ENCODE results near the gene ATN1. TPM values are rescaled to one million over a fixed set of nuclear protein-coding genes. Genes with fewer than 3 reads are reported as not detected.

The ATN1 gene
- total RNA-seq, 5 donors from 2014 or later (not counting 1 experiment from before 2014, with no cell fraction given), result 34.7 to 44.3 (median 41.7) TPM

GRCh38 chr12:6981152-6982052 lies 53.6 kb downstream of the ATN1 start:
- Histone ChIP-seq H3K4me3 (ENCODE audit: control insufficient read depth in 1 of 2, extremely low read depth in 1 of 2, low read length in 1 of 2) (no peak overlapping the region), H3K27me3 (replicated peaks in 1 of 2; ENCODE audit: control insufficient read depth in 2 of 2, extremely low read depth in 1 of 2, insufficient read depth in 2 of 2, low read length in 1 of 2) (no peaks in the 10 kb centered on the region), H3K4me1 (ENCODE audit: control insufficient read depth in 1 of 2, extremely low read depth in 1 of 2, insufficient read depth in 2 of 2, low read length in 2 of 2) (no peaks in the 10 kb centered on the region), H3K9me3 (no peaks in the 10 kb centered on the region), H3K36me3 (ENCODE audit: control insufficient read depth in 2 of 2, extremely low read depth in 1 of 2, insufficient read depth in 1 of 2, low read length in 1 of 2) (peaks cover 13 to 75% of the 10 kb centered on the region in 2 donors), H3K27ac (ENCODE audit: low read length) (no peak overlapping the region)
- Mint-ChIP-seq H3K36me3 (peaks cover 37% of the 10 kb centered on the region), H3K4me1 (no peaks in the 10 kb centered on the region), H3K27me3 (no peaks in the 10 kb centered on the region), H3K27ac (no peak overlapping the region), H3K9me3 (no peaks in the 10 kb centered on the region), H3K4me3 (no peak overlapping the region)
- 100% methylated on average over 2 of the region's 10 CpGs for WGBS (ENCODE audit: insufficient coverage)
- DNase-seq (no peak), ATAC-seq (replicated peaks in 1 of 4) (no peak)
- CTCF ChIA-PET, result no interaction called here
- POLR2A ChIA-PET, result no interaction called here

- no peak overlapping the region for H3K27ac Mint-ChIP-seq
- POLR2A ChIA-PET, result no interaction called here
Measured at GRCh38 chr12:6982532-6982931, 54.8 kb downstream of the ATN1 start.

GRCh38 chr12:6987956-6988553 lies 60.3 kb downstream of the ATN1 start:
- Histone ChIP-seq H3K36me3 (ENCODE audit: control insufficient read depth in 2 of 2, extremely low read depth in 1 of 2, insufficient read depth in 1 of 2, low read length in 1 of 2) (peaks cover 3 to 29% of the 10 kb centered on the region in 2 donors), H3K4me1 (ENCODE audit: control insufficient read depth in 1 of 2, extremely low read depth in 1 of 2, insufficient read depth in 2 of 2, low read length in 2 of 2) (no peaks in the 10 kb centered on the region), H3K9me3 (no peaks in the 10 kb centered on the region), H3K27ac (ENCODE audit: low read length) (no peak overlapping the region), H3K4me3 (ENCODE audit: control insufficient read depth in 1 of 2, extremely low read depth in 1 of 2, low read length in 1 of 2) (no peak overlapping the region), H3K27me3 (replicated peaks in 1 of 2; ENCODE audit: control insufficient read depth in 2 of 2, extremely low read depth in 1 of 2, insufficient read depth in 2 of 2, low read length in 1 of 2) (no peaks in the 10 kb centered on the region)
- H3K4me3 Mint-ChIP-seq, result no peak overlapping the region
- H3K27me3 Mint-ChIP-seq, result no peaks in the 10 kb centered on the region
- CTCF ChIA-PET, result no interaction called here
- H3K27ac Mint-ChIP-seq, result no peak overlapping the region
- peaks cover 0 to 3% (median 0%) of the 10 kb centered on the region in 3 donors for H3K4me1 Mint-ChIP-seq
- peaks cover 17% of the 10 kb centered on the region for H3K36me3 Mint-ChIP-seq
- DNase-seq, result no peak
- H3K9me3 Mint-ChIP-seq, result no peaks in the 10 kb centered on the region
- 94% methylated on average over 8 of the region's 11 CpGs for WGBS (ENCODE audit: insufficient coverage)
- POLR2A ChIA-PET, result no interaction called here
- ATAC-seq (replicated peaks in 1 of 4), result no peak

More at GRCh38 chr12:6982532-6982931, 54.8 kb downstream of the ATN1 start:
- Histone ChIP-seq H3K9me3 (no peaks in the 10 kb centered on the region), H3K36me3 (ENCODE audit: control insufficient read depth in 2 of 2, extremely low read depth in 1 of 2, insufficient read depth in 1 of 2, low read length in 1 of 2) (peaks cover 8 to 68% of the 10 kb centered on the region in 2 donors), H3K4me3 (ENCODE audit: control insufficient read depth in 1 of 2, extremely low read depth in 1 of 2, low read length in 1 of 2) (no peak overlapping the region), H3K27me3 (replicated peaks in 1 of 2; ENCODE audit: control insufficient read depth in 2 of 2, extremely low read depth in 1 of 2, insufficient read depth in 2 of 2, low read length in 1 of 2) (no peaks in the 10 kb centered on the region), H3K4me1 (ENCODE audit: control insufficient read depth in 1 of 2, extremely low read depth in 1 of 2, insufficient read depth in 2 of 2, low read length in 2 of 2) (no peaks in the 10 kb centered on the region), H3K27ac (ENCODE audit: low read length) (no peak overlapping the region)
- no peaks in the 10 kb centered on the region for H3K27me3 Mint-ChIP-seq
- CTCF ChIA-PET, result no interaction called here
- DNase-seq (no peak), ATAC-seq (replicated peaks in 1 of 4) (no peak)
- peaks cover 29% of the 10 kb centered on the region for H3K36me3 Mint-ChIP-seq
- H3K4me1 Mint-ChIP-seq, result no peaks in the 10 kb centered on the region
- no peaks in the 10 kb centered on the region for H3K9me3 Mint-ChIP-seq
- WGBS (ENCODE audit: insufficient coverage), result 96% methylated on average over 4 of the region's 7 CpGs
- no peak overlapping the region for H3K4me3 Mint-ChIP-seq

Other genes with a start within 250 kb of the ATN1 start
- gene ZNF384, start 238.6 kb upstream of the ATN1 start, total RNA-seq, result 10 to 100 TPM; 68.6 to 82.9 (median 79.4) TPM
- gene PIANP, start 227.1 kb upstream of the ATN1 start, total RNA-seq, result 1 to 10 TPM in 3 of 5 donors, under 1 TPM in 1, not detected in 1; 0.88 to 2.5 (median 2.4) TPM
- gene COPS7A, start 203.9 kb upstream of the ATN1 start, total RNA-seq, result 10 to 100 TPM; 18.5 to 33.1 (median 31.8) TPM
- 100 to 1,000 TPM in 1 of 5 donors, 10 to 100 TPM in 4; 83.3 to 125 (median 88.4) TPM for gene MLF2, start 174.8 kb upstream of the ATN1 start, total RNA-seq
- gene PTMS, start 161.6 kb upstream of the ATN1 start, total RNA-seq, result 10 to 100 TPM in 3 of 5 donors, 1 to 10 TPM in 2; 6.5 to 15.9 (median 10.6) TPM
- 10 to 100 TPM in 1 of 5 donors, 1 to 10 TPM in 4; 3.7 to 10.6 (median 7.3) TPM for gene LAG3, start 155.4 kb upstream of the ATN1 start, total RNA-seq
- 100 to 1,000 TPM; 126 to 205 (median 154) TPM for gene CD4, start 138.4 kb upstream of the ATN1 start, total RNA-seq
- under 1 TPM in 2 of 5 donors, not detected in 3; 0.13 to 0.46 TPM for gene GPR162, start 106.1 kb upstream of the ATN1 start, total RNA-seq
- gene P3H3, start 99.6 kb upstream of the ATN1 start, total RNA-seq, result 1 to 10 TPM; 4.7 to 9.8 (median 8.0) TPM
- gene GNB3, start 87.0 kb upstream of the ATN1 start, total RNA-seq, result 1 to 10 TPM in 4 of 5 donors, under 1 TPM in 1; 0.85 to 4.3 (median 3.4) TPM
- 1 to 10 TPM; 1.1 to 2.7 (median 2.0) TPM for gene CDCA3, start 76.7 kb upstream of the ATN1 start, total RNA-seq
- 10 to 100 TPM; 64.2 to 95.8 (median 85.8) TPM for gene USP5, start 75.8 kb upstream of the ATN1 start, total RNA-seq
- 100 to 1,000 TPM; 132 to 208 (median 189) TPM for gene TPI1, start 60.4 kb upstream of the ATN1 start, total RNA-seq
- 10 to 100 TPM in 3 of 5 donors, 1 to 10 TPM in 2; 6.2 to 25.9 (median 21.8) TPM for gene SPSB2, start 54.7 kb upstream of the ATN1 start, total RNA-seq
- gene LRRC23, start 23.1 kb upstream of the ATN1 start, total RNA-seq, result 10 to 100 TPM in 2 of 5 donors, 1 to 10 TPM in 3; 8.7 to 13.6 (median 8.8) TPM
- 100 to 1,000 TPM in 4 of 5 donors, 10 to 100 TPM in 1; 87.2 to 176 (median 148) TPM for gene ENO2, start 13.4 kb upstream of the ATN1 start, total RNA-seq
- gene RNU7-1, start 15.9 kb downstream of the ATN1 start, total RNA-seq, result not detected
- gene C12orf57, start 16.1 kb downstream of the ATN1 start, total RNA-seq, result 100 to 1,000 TPM; 256 to 466 (median 412) TPM
- gene PTPN6, start 23.4 kb downstream of the ATN1 start, total RNA-seq, result 100 to 1,000 TPM; 176 to 237 (median 224) TPM
- gene PHB2, start 42.7 kb downstream of the ATN1 start, total RNA-seq, result 100 to 1,000 TPM; 144 to 168 (median 154) TPM
- 10 to 100 TPM; 33.6 to 64.5 (median 58.7) TPM for gene EMG1, start 43.0 kb downstream of the ATN1 start, total RNA-seq
- 10 to 100 TPM; 19.3 to 27.6 (median 22.6) TPM for gene LPCAT3, start 90.5 kb downstream of the ATN1 start, total RNA-seq
- 1 to 10 TPM; 1.5 to 5.0 (median 4.5) TPM for gene C1S, start 132.8 kb downstream of the ATN1 start, total RNA-seq
- 1 to 10 TPM; 2.2 to 5.9 (median 3.6) TPM for gene C1R, start 164.5 kb downstream of the ATN1 start, total RNA-seq
- 10 to 100 TPM; 18.1 to 36.6 (median 30.8) TPM for gene C1RL, start 181.3 kb downstream of the ATN1 start, total RNA-seq
- gene RBP5, start 200.9 kb downstream of the ATN1 start, total RNA-seq, result under 1 TPM in 3 of 5 donors, not detected in 2; 0.26 to 0.70 (median 0.59) TPM
- gene CLSTN3, start 202.4 kb downstream of the ATN1 start, total RNA-seq, result 10 to 100 TPM; 29.0 to 50.0 (median 41.5) TPM